Measurements from ENCODE around the gene SORCS1.

SORCS1 gene

DNA sequence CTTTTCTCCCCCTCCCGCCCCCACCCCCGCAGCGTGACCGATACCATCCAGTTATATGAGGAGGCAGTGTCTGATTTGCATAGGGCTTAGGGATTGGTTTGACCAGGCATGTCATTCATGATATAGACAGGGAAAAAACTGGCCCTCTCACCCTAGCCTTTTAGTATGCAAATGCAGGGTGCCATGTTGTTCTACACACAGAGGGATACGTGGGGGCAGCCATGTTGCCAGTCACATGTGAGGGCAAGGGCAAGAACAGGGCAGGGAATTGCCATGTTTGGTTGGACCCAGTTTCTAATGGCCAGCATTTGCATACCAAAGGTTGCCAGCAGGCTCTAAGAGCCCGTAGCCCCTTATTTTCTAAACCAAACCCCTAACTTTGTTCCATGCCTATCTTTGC lies 552.1 kb downstream of the SORCS1 start:
- Mint-ChIP-seq H3K36me3 (ENCODE audit: insufficient read depth) (no peaks in the 10 kb centered on the region), H3K4me3 (no peak overlapping the region), H3K27ac (ENCODE audit: low read depth) (no peak overlapping the region), H3K27me3 (no peaks in the 10 kb centered on the region), H3K4me1 (no peaks in the 10 kb centered on the region), H3K9me3 (peaks cover 24% of the 10 kb centered on the region)
- DNase-seq (ENCODE audit: low spot score in 2 of 2) (no peak), ATAC-seq (replicated peaks; ENCODE audit: extremely low read depth, poor library complexity, severe bottlenecking) (no peak)

DNA sequence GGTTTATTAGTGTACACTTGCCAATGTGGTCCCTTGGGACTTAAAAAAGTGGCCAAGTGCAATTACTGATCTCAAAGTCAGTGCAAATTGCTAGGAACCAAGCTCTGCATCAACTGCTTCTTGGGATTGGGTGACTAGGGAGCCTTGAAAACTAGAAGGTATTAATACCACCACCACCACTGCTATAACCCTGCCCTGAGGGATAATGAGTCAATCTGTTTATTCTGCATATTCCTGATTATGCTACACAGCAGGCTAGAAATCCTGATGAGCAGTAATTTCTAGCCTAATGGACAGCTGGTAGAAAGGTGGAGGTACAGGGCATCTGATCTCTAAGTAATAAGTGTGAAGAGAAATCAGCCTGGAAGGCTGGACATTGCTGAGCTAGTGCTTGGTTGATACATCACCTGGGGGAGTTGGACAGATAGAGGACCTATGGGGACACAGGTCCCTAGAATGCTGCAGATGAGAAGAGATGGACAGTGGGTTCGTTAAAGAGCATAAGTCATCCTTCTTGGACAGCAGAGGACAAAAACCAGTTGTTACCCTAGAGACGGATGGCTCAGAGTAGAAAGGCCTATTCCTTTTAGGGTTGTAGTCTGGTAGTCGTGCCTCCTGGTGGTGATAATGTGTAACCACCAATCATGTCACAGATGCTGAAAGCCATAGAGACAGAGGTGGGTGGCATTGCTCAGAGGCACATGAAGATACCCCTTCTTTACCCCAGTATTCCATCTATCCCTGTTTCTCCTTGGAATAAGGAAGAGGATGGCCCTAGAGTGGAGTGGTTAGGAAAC lies 554.8 kb downstream of the SORCS1 start:
- ATAC-seq (replicated peaks; ENCODE audit: extremely low read depth, poor library complexity, severe bottlenecking) (no peak), DNase-seq (ENCODE audit: low spot score in 2 of 2) (no peak)
- no peaks in the 10 kb centered on the region for H3K27me3 Mint-ChIP-seq
- no peak overlapping the region for H3K4me3 Mint-ChIP-seq
- peaks cover 22% of the 10 kb centered on the region for H3K9me3 Mint-ChIP-seq
- H3K27ac Mint-ChIP-seq (ENCODE audit: low read depth), result no peak overlapping the region
- no peaks in the 10 kb centered on the region for H3K4me1 Mint-ChIP-seq
- H3K36me3 Mint-ChIP-seq (ENCODE audit: insufficient read depth), result no peaks in the 10 kb centered on the region

DNA sequence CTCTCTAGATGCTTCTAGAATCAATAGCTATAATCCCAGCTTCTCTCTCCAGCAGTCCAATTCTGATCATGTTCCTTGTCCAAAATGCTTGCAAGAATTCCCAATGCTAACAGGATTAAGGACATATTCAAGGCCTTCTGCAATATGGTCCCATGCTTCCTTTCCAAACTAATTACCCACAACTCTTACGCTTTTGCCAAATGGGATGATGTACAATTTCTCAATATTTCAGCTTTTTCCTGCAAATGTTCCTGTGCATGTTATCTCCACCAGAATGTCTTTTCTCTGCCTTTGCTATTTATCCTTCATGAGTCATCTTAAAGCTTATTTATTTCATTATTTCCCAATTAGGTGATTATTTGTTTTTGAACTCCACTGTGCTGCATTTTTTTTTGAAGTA lies 556.4 kb downstream of the SORCS1 start:
- ATAC-seq (replicated peaks; ENCODE audit: extremely low read depth, poor library complexity, severe bottlenecking), result no peak
- Mint-ChIP-seq H3K9me3 (peaks cover 20% of the 10 kb centered on the region), H3K36me3 (ENCODE audit: insufficient read depth) (no peaks in the 10 kb centered on the region), H3K27me3 (no peaks in the 10 kb centered on the region), H3K27ac (ENCODE audit: low read depth) (no peak overlapping the region), H3K4me1 (no peaks in the 10 kb centered on the region), H3K4me3 (no peak overlapping the region)
- DNase-seq (ENCODE audit: low spot score in 2 of 2), result no peak

DNA sequence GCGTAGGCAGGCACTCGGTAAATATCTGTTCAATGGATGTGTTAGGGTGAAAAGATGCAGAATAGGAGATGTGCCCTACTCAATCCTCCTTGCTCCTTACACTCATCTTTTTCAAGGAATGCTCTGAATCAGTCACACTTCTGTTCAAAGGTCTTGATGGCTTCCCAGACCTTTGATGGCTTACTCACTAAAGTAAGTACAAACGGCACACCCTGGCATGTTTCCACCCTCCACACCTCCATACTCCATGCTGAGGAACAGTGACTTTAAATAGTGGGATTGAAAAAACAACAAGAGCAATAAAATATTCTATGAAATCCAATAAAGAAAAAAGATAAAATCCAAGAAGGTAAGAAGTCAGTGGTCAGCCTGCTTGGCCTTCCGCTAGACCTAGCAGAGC lies 569.2 kb downstream of the SORCS1 start:
- H3K4me3 Mint-ChIP-seq, result no peak overlapping the region
- no peaks in the 10 kb centered on the region for H3K4me1 Mint-ChIP-seq
- no peak for ATAC-seq (replicated peaks; ENCODE audit: extremely low read depth, poor library complexity, severe bottlenecking)
- DNase-seq (ENCODE audit: low spot score in 2 of 2), result no peak
- no peaks in the 10 kb centered on the region for H3K27me3 Mint-ChIP-seq
- H3K36me3 Mint-ChIP-seq (ENCODE audit: insufficient read depth), result no peaks in the 10 kb centered on the region
- peaks cover 18% of the 10 kb centered on the region for H3K9me3 Mint-ChIP-seq
- no peak overlapping the region for H3K27ac Mint-ChIP-seq (ENCODE audit: low read depth)

DNA sequence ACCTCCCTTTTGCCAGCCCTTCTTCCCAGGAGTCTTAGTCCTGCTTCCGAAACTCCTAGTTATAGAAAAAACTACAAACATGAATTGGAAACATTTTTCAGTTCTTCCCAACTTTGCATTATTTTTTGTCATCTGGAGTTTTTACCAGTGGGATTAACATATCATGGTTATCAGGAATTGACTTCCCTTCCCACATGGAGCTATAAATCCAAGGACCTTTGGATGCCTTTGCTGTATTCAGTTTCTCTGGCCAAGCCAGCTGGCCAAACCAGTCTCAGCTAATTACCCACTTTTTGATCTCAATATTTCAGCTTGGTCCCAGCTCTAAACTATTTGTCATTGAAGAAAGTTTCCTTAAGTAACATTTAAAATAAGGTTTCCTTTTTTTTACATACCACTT lies 570.6 kb downstream of the SORCS1 start:
- Mint-ChIP-seq H3K4me3 (no peak overlapping the region), H3K27me3 (no peaks in the 10 kb centered on the region), H3K36me3 (ENCODE audit: insufficient read depth) (no peaks in the 10 kb centered on the region), H3K4me1 (no peaks in the 10 kb centered on the region), H3K27ac (ENCODE audit: low read depth) (no peak overlapping the region), H3K9me3 (peaks cover 18% of the 10 kb centered on the region)
- DNase-seq (ENCODE audit: low spot score in 2 of 2) (no peak), ATAC-seq (replicated peaks; ENCODE audit: extremely low read depth, poor library complexity, severe bottlenecking) (no peak)

DNA sequence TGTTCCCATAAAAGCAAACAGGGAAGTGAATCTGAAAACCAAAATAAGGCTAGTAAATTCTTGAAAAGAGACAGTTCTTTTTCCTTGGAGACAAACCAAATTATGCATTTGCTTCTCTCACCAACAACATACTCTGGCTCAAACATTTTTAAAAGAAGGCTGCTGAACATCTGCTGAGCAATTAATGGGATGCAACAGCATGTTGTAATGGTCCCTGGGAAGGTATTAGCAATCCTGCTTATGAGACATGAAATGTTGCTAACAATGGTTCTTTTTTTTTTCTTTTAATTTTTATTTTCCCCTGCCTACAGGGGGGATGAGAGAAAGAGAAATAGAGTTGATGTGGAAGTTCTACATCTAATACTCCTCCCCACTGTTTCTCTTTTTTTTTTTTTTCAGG lies 572.1 kb downstream of the SORCS1 start:
- no peak for DNase-seq (ENCODE audit: low spot score in 2 of 2)
- ATAC-seq (replicated peaks; ENCODE audit: extremely low read depth, poor library complexity, severe bottlenecking), result no peak
- H3K9me3 Mint-ChIP-seq, result peaks cover 18% of the 10 kb centered on the region
- H3K27me3 Mint-ChIP-seq, result no peaks in the 10 kb centered on the region
- no peak overlapping the region for H3K4me3 Mint-ChIP-seq
- no peaks in the 10 kb centered on the region for H3K4me1 Mint-ChIP-seq
- no peak overlapping the region for H3K27ac Mint-ChIP-seq (ENCODE audit: low read depth)
- no peaks in the 10 kb centered on the region for H3K36me3 Mint-ChIP-seq (ENCODE audit: insufficient read depth)

DNA sequence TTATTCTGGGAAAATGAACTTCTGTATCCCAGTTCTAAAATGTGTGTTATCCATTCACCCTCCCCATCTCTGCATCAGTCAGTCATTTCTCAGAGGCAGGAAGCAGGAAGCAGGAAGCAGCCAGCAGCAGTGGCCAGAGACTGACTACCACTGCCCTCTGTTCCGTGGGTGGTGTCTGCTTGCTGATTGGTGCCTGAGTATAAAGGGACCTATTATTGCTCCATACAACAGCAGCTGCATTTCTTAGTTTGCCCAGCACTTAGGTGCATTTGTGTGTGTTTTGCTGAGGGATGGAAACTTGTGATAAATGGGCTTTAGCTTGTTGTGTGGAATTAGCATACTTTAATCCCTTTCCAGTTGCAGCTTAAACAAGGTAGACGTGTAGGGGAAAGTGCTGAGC lies 582.2 kb downstream of the SORCS1 start:
- Mint-ChIP-seq H3K27me3 (no peaks in the 10 kb centered on the region), H3K27ac (ENCODE audit: low read depth) (no peak overlapping the region), H3K4me1 (no peaks in the 10 kb centered on the region), H3K36me3 (ENCODE audit: insufficient read depth) (no peaks in the 10 kb centered on the region), H3K4me3 (no peak overlapping the region), H3K9me3 (peaks cover 23% of the 10 kb centered on the region)
- DNase-seq (ENCODE audit: low spot score in 2 of 2) (no peak), ATAC-seq (replicated peaks; ENCODE audit: extremely low read depth, poor library complexity, severe bottlenecking) (no peak)

DNA sequence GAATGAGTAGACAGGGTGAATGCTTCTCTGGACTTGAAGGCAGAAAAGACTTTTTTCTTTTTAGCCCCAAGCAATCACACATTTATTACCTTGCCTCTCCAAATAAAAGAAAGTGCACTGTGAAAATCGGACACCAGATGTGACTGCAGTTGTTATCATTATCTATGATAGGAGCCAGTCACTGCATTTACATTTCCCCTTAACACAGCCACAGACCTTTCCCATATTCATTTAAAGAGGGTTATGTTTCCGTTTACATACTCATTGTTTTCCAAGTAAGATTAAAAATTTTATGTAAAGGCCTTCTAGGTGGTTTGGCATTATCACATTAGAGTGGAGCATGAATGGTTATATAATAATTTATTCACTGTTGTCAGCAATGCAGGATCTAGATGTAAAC lies 586.8 kb downstream of the SORCS1 start:
- Mint-ChIP-seq H3K4me1 (no peaks in the 10 kb centered on the region), H3K36me3 (ENCODE audit: insufficient read depth) (no peaks in the 10 kb centered on the region), H3K27ac (ENCODE audit: low read depth) (no peak overlapping the region), H3K4me3 (no peak overlapping the region), H3K27me3 (no peaks in the 10 kb centered on the region), H3K9me3 (peaks cover 29% of the 10 kb centered on the region)
- no peak for DNase-seq (ENCODE audit: low spot score in 2 of 2)
- no peak for ATAC-seq (replicated peaks; ENCODE audit: extremely low read depth, poor library complexity, severe bottlenecking)

DNA sequence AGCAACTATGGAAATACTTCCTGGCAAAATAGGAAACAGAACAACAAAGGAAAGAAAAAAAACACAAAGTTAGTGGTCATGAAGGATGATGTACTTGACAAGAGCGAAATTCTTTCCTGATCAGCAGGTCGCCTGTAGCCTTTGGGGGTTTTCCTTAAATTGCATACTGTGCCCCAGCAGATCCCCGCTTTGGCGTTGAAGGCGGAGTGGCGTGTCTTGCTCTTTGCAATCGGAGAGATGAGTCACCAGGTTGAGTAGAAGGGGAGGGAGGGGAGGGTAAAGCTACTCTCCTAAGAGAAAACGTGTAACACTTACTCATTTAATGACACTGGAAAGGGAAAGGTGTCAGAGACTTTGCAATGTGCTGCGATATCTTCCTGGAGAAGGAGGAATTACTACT lies 587.2 kb downstream of the SORCS1 start:
- Mint-ChIP-seq H3K4me1 (no peaks in the 10 kb centered on the region), H3K4me3 (no peak overlapping the region), H3K27me3 (no peaks in the 10 kb centered on the region), H3K27ac (ENCODE audit: low read depth) (no peak overlapping the region), H3K36me3 (ENCODE audit: insufficient read depth) (no peaks in the 10 kb centered on the region), H3K9me3 (peaks cover 28% of the 10 kb centered on the region)
- ATAC-seq (replicated peaks; ENCODE audit: extremely low read depth, poor library complexity, severe bottlenecking), result no peak
- DNase-seq (ENCODE audit: low spot score in 2 of 2), result no peak

DNA sequence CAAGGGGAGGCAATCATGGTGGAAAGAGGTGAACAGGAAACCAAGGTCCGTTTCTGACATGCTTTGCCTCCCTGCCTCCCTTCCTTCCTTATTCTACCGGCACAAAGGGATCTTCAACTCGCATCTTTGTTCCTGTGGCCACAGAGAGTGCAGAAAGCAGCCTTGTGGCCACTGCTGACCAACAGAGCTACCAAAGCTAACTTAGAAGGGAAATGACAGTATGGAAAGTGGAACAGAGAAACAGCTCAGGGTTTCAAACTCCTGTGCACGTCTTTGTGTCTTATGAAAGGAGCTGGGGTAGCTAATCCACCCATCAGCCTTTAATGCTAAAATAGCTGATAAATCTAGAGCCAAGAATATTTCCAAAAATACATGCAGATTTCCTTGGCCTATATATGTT lies 588.0 kb downstream of the SORCS1 start:
- H3K36me3 Mint-ChIP-seq (ENCODE audit: insufficient read depth), result no peaks in the 10 kb centered on the region
- H3K9me3 Mint-ChIP-seq, result peaks cover 23% of the 10 kb centered on the region
- H3K4me1 Mint-ChIP-seq, result no peaks in the 10 kb centered on the region
- DNase-seq (ENCODE audit: low spot score in 2 of 2) (no peak), ATAC-seq (replicated peaks; ENCODE audit: extremely low read depth, poor library complexity, severe bottlenecking) (no peak)
- H3K27ac Mint-ChIP-seq (ENCODE audit: low read depth), result no peak overlapping the region
- no peaks in the 10 kb centered on the region for H3K27me3 Mint-ChIP-seq
- H3K4me3 Mint-ChIP-seq, result no peak overlapping the region

DNA sequence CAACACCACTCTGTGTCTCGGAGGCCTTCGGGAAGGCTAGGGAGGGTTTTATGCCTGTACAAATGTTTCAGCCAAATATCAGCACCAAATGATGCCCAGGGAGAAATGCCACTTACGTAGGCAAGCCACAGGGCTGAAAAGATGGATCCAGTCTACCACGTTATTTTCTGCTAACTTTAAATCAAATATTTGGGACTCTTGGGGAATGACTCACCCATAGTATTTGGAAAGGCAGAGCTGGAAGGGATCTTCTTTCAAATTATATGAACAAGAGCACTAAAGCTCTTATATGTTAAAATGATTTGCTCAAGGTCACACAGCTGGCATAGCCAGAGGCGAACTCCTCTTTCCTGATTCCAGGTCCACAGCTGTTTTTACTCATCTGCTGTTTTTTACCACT lies 591.4 kb downstream of the SORCS1 start:
- peaks cover 17% of the 10 kb centered on the region for H3K9me3 Mint-ChIP-seq
- no peak overlapping the region for H3K4me3 Mint-ChIP-seq
- H3K36me3 Mint-ChIP-seq (ENCODE audit: insufficient read depth), result no peaks in the 10 kb centered on the region
- H3K4me1 Mint-ChIP-seq, result no peaks in the 10 kb centered on the region
- H3K27me3 Mint-ChIP-seq, result no peaks in the 10 kb centered on the region
- H3K27ac Mint-ChIP-seq (ENCODE audit: low read depth), result no peak overlapping the region
- ATAC-seq (replicated peaks; ENCODE audit: extremely low read depth, poor library complexity, severe bottlenecking) (no peak), DNase-seq (ENCODE audit: low spot score in 2 of 2) (no peak)

DNA sequence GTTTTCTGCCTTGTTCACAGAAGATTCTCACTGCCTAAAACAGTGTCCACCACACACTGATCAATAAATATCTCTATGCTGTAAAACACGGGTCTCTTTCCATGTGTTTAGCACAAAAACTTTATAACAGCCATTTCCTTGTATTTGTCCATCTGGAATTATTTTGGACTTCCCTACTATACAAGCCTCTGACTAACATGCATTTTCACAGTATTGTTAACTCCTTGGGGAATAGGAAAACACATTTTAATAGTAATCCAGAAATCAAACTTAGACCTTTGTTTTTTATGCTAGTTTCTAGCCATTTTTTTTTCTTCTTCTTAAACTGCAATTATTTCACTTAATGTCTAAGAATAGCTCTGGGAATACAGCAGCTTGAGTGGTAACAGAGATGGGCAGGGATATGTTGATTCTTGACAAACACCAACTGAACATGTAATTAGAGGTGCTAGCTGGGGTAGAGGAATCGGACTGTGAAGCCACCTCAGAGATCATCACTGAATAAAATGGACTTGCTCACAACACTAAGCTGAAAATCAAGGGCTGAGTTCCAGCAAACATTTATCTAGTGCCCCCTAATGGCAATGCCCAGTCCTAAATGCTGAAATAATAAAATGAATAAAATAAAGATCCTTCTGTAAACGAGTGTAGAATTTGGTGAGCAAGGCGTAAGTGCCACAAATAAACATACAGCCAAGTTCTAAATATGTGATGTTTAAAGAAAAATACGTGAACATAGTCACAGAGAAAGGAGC lies 593.1 kb downstream of the SORCS1 start:
- H3K4me3 Mint-ChIP-seq, result no peak overlapping the region
- no peak overlapping the region for H3K27ac Mint-ChIP-seq (ENCODE audit: low read depth)
- H3K9me3 Mint-ChIP-seq, result peaks cover 8% of the 10 kb centered on the region
- H3K4me1 Mint-ChIP-seq, result no peaks in the 10 kb centered on the region
- DNase-seq (ENCODE audit: low spot score in 2 of 2) (no peak), ATAC-seq (replicated peaks; ENCODE audit: extremely low read depth, poor library complexity, severe bottlenecking) (no peak)
- no peaks in the 10 kb centered on the region for H3K27me3 Mint-ChIP-seq
- H3K36me3 Mint-ChIP-seq (ENCODE audit: insufficient read depth), result no peaks in the 10 kb centered on the region

DNA sequence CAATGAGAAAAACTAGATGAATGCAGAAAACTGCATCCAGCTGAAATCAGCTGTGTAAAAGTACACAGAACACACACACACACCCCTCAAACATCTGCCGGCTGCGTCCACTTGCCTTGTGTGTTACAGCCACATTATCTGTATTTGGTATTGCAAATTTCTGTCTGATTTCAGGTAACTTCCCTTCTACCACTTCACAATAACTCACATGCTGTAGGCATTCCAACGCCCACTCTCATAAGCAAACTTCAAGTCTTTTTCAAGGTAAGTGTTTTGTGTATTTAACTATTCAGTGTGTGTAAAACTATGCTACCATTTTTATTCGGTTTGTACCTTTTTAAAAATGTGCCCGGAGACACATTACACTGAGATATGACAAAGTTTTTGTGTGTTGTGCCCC lies 594.2 kb downstream of the SORCS1 start:
- Mint-ChIP-seq H3K4me3 (no peak overlapping the region), H3K36me3 (ENCODE audit: insufficient read depth) (no peaks in the 10 kb centered on the region), H3K9me3 (peaks cover 5% of the 10 kb centered on the region), H3K27ac (ENCODE audit: low read depth) (no peak overlapping the region), H3K4me1 (no peaks in the 10 kb centered on the region), H3K27me3 (no peaks in the 10 kb centered on the region)
- DNase-seq (ENCODE audit: low spot score in 2 of 2), result no peak
- ATAC-seq (replicated peaks; ENCODE audit: extremely low read depth, poor library complexity, severe bottlenecking), result no peak
